ENCODE measurements around the gene TRAF4.
"Not testable (repeated sequence)": the region's sequence is repeated elsewhere in the genome, so short reads cannot be mapped to it uniquely, and the experiment has no call there.

The TRAF4 gene

GRCh38 chr17:28792877-28793661 lies 49.3 kb downstream of the TRAF4 start:
- DNase-seq = no peak

GRCh38 chr17:28794846-28795441 lies 51.1 kb downstream of the TRAF4 start:
- not testable (repeated sequence) for DNase-seq

DNA sequence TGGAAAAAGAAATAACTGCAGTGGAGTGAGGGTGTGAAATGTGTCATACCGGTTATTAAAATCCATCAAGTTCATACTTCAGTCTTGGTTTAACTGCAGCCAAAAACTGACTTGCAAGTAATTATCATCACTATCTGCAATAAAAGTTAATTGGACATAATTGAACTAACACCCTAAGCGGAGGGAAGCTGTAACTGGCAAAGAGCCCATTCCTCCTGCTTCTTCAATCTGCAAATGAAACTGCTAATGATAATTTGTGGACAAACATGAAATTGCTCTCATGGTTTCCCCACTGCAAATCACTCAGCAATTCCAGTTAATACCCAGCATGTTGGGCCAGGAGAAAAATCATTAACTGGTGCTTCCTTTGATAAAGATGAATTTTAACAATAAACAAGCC lies 52.3 kb downstream of the TRAF4 start:
- DNase-seq = no peak

All from femur (tissue), 1 donor.